Measurements from ENCODE around the gene TIMM21.

Gene TIMM21

DNA sequence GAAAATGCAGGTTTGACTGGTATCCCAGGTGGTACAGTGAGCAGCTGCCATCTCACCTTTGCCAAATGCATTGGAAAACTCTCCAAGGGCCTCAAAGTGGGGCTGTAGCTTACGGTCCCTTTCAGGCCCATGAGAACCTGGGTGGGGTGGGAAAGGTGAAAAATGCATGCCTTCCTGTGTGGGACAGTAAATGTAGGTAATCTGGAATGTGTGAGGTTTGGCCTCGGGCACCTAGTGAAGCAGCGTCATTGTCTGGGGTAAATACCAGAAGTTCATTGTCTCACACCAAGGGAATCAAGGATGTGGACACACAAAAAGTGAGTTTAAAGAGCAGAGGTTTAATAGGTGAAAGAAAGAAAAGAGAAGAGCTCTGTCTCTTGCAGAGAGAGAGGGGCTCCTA, 36.6 kb downstream of the TIMM21 start:
- FAIRE-seq (no peak), DNase-seq (ENCODE audit: insufficient read length, low spot score) (no peak)

GRCh38 chr18:74185860-74186259, 37.5 kb downstream of the TIMM21 start:
- no peak for DNase-seq (ENCODE audit: insufficient read length, low spot score)
- FAIRE-seq, result no peak

GRCh38 chr18:74186661-74187060, 38.3 kb downstream of the TIMM21 start:
- DNase-seq (ENCODE audit: insufficient read length, low spot score), result no peak
- no peak for FAIRE-seq

DNA sequence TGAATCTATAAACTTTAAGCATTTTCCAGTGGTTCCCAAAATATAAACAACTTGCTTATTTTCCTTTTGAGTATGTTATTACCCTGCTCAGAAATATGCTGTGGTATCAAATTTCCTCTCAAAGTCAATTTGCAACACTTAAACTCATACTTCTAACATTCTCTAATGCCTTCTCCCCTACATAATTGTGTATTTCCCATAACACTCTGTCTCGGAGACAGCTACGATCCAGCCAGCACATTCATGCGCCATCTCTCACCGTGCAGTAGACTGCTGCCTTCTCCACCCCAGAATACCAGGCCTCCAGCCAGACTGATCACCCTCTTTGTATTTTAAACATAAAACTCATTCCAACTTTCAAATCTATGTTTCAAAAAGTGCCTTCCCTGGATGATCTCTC, 41.8 kb downstream of the TIMM21 start:
- FAIRE-seq (no peak), DNase-seq (ENCODE audit: insufficient read length, low spot score) (no peak)

- no peak for FAIRE-seq
These were observed 43.3 kb downstream of the TIMM21 start for GRCh38 chr18:74191577-74191976.

DNA sequence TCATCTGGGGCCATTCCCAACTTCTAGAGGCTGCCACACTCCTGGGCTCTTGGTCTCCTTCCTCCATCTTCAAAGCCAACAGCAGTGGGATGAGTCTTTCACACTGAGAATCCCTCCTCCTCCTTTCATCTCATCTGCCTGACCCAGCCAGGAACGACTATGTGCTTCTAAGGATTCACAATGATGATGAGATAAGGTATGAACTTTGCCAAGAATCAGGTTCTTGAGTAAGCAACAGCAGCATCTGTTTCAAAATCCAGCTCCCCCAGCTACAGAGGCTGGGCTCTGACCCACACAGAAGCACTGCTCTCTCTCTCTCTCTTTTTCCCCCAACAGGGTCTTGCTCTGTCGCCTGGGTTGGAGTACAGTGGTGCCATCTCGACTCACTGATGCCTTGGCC, 46.4 kb downstream of the TIMM21 start:
- no peak for FAIRE-seq
- DNase-seq (ENCODE audit: insufficient read length, low spot score), result no peak

More at GRCh38 chr18:74191577-74191976, 43.3 kb downstream of the TIMM21 start:
- DNase-seq (ENCODE audit: insufficient read length, low spot score), result no peak

GRCh38 chr18:74196220-74197119, 48.1 kb downstream of the TIMM21 start:
- no peak for FAIRE-seq
- DNase-seq (ENCODE audit: insufficient read length, low spot score), result peak; percentile 64

- DNase-seq (ENCODE audit: insufficient read length, low spot score) (no peak), FAIRE-seq (no peak)
These were observed 49.5 kb downstream of the TIMM21 start for GRCh38 chr18:74197705-74198341.

- DNase-seq (ENCODE audit: insufficient read length, low spot score) (no peak), FAIRE-seq (no peak)
These were observed 50.1 kb downstream of the TIMM21 start for GRCh38 chr18:74198453-74198852.

DNA sequence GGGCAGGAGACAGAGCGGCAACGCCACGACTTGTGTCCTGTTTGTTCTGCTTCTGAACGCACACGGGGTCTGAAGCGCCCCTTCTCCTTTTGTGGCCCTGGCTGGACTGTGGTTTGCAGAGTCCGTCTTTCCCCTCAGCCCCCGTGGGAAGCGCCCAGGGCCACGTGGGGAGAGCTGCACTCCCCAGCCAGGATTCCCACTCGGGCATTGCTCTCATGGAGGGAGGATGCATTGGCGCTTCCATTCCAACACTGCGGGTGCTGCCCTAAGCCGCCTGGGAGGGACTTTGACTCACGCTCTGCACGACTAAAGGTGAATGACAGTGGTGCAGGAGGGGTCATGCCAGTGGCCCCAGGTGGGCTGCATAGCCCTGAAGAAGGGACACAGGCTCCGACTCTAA, 52.5 kb downstream of the TIMM21 start:
- FAIRE-seq, result no peak
- DNase-seq (ENCODE audit: insufficient read length, low spot score), result no peak

DNA sequence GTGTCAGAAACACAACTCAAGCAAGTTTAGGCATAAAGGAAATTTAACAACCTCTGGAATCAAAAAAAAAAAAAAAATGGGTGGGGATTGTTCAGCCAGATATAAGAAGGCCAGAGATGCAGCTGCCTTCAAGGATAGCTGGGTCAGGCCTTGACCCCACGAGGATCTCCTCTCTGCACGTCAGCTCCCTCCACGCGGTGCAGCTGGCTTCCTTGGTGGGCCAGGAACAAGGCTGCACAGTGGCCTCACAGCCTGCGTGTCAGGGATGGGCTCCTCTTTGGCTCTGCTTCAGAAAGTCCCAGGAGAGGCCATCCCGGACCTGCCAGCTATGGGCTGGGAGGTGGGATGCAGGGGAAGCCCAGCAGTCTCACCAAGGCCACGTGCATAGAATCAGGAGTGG, 55.5 kb downstream of the TIMM21 start:
- no peak for DNase-seq (ENCODE audit: insufficient read length, low spot score)

GRCh38 chr18:74204526-74205152, 56.3 kb downstream of the TIMM21 start:
- FAIRE-seq (peak; percentile 98), DNase-seq (ENCODE audit: insufficient read length, low spot score) (no peak)

More for the DNA sequence above, 55.5 kb downstream of the TIMM21 start:
- no peak for FAIRE-seq
